ENCODE data around the gene FLNC.

The FLNC gene

DNA sequence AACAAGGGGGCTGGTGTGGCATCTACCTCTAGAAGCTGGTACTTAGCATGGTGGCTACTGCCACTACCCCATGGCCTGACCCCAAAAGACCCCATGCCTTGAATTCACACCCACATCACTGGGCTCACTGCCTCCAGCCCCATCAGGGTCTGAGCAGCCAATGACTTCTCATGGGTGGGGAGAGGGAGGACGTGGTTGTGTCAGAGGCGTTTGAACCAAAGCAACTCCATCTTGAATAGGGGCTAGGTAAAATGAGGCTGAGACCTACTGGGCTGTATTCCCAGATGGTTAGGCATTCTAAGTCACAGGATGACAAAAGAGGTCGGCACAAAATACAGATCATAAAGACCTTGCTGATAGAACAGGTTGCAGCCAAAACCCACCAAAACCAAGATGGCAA lies 65.1 kb downstream of the FLNC start:
- no peak for FAIRE-seq

DNA sequence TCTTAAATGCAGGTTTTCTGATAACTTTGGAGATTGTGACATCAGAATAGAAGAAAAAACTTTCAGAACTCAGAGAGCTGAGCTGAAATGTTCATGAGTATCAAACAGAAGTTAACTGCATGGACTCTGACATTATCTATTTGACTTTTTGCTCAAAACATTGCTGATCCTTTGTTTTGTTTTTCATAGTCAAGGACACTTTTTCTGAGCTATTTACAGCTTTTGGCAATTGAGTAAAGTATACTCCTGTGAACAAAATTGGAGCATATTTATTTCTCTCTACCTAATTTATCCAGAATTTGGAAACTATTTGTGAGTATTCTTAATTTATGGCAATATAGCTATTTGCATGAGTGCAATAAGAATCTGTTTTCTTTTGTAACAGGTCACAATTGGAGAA lies 69.2 kb downstream of the FLNC start:
- no peak for FAIRE-seq

DNA sequence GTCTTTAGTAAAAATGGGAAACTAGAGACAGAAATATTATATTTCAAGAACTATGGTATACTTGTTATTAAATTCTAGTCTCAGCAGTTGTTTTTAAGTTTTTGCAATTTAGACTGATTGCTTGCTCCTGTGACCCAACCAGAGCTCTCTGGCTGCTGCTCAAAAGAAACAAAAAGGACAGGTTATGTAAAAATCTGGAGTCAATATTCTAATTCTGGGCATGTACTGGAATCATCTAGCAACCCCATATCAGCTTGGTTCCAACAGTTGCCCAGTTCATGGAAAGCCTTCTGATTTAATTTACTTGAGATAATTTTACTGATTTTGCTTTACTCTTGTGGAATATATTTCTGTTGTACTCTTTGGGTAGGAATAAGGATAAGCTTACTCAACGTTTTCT lies 70.0 kb downstream of the FLNC start:
- no peak for FAIRE-seq

DNA sequence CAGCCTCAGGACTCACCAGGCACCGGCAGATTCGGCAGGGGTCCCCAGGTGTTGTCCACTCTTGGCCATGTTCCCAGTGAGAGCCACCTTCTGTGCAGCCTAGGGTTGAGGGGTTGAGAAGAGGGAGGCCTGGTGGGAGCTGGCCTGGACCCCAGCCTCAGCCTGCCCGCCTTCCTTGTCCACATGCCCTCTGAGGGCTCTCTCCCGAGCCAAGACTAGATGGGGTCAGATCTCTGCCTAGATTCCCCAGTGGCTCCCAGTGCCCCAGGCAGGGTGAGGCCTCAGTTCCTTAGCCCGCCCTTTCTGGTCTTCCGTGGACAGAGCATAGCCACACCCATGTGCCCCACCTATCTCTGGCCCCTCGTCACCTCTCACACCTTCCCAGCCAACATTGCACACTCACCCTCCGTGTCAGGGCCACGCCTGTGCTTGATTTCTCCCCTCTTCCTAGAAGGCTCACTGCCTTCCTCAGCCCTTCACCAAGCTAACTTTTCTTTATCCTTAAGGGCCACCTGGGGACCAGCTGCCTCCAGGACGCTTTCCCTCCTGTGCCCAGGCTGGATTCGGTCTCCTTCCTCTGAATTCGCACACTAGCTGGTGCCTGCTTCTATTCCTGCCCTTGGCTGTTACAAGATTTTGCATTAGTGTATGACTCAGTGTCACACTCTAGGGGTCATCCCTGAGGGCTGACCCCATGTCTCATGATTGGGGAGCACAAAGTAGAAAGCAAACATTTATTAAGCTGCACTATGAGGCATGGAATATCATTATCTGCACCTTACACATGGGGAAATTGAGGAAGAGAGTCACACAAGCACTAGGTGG lies 72.8 kb downstream of the FLNC start:
- FAIRE-seq: no peak

DNA sequence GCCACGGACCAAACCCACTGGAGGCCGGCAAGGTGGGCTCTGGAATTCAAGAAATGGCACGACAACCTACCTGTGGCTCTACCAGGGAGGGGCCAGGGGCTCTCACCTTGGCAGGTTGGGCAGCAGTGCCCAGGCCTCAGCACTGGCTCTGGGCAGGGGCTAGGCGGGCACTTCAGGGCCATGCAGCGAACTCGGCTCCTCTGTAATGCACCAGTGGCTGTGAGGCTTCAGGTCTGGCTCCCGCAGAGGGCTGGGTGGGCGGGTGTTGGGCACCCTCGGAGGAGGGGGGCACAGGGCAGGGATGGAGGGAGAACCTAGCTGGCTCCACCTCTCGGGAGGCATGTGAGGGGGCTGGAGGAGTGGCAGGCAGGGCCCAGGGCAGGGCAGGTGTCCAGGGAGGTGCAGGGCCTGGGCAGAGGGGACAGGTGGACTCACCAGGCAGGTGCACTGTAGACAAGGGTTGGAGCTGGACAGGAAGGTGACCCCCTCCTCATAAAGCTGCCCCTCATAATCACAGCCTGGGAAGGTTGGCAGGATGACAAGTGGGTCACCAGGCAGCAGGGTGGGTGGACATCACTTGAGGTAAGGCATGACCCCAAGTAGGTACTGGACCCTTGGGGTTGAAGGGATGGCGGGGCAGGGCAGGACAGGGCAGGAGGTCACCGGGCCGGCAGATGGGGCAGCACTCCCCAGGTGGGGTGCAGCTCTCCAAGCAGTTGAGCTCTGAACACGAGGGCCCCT lies 73.6 kb downstream of the FLNC start:
- no peak for FAIRE-seq

DNA sequence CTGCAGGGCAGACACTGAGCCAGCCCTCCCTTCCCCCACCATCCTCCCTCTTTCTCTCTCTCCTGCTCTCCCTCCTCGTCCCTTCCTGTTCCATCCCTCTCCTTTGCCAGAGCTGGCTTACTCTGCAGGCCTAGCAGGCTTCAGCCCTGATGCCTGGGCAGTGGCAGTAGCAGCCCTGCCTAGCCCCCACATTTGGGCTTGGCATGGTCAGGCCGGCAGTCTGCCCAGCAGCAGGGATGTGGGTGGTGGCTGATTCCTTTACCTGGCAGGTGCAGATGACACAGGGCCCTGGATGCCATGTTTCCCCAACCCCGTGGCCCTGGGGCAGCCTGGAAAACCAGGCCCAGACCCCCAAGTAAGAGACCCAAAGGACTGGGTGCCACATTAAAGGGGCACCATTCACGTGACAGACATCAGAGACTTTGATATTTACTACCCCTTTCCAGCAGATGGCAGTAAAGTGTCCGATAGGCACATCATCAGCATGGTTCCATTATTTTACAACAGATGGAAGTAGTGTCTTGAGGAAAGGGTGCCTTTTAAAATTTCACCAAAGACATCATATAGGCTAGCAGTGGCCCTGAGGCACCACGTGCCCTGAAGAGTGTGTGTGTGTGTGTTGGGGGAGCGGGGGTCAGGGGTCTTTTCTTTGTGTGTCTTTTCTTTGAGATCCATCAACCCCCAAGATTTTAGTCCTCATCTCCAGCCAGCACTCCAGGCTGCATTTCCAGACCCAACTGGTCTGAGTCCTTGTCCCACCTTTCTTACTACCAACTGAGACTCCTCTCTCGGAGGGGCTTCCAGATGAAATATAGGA lies 74.4 kb downstream of the FLNC start:
- FAIRE-seq: no peak

DNA sequence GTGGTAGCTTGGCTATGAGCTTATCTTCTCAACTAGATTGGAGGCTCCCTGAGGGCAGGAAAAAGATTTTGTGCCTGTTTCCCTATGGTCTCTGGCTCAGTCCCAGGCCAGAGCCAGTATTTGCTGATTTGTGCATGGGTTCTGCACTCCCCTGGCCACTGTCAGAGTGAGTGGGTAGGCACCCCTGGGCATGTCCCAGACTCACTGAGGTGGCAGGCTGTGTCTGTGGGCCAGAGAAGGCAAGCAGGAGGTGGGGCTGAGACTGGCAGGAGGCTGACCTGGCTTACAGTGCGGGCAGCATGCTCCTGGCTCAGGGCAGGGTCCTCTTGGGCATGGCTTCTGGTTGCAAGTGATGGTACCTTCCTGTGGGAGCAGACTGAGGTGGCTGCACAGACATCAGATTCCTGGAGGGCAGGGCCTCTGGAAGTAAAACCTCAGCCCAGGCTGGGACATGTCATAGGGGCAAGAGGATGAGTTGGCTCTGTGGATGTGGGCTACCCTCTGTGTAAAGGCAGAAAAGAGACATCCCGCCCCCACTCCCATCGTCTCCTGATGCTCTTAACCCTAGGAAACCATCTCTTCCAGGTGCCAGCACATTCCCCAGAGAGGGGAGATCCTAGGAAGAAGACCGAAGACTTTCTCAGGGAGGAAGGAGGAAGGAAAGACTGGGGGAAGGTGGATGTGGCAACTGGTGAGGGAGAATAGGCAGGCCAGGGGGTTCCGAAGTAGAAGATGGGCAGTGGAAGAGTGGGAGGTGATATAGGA lies 76.0 kb downstream of the FLNC start:
- no peak for FAIRE-seq

DNA sequence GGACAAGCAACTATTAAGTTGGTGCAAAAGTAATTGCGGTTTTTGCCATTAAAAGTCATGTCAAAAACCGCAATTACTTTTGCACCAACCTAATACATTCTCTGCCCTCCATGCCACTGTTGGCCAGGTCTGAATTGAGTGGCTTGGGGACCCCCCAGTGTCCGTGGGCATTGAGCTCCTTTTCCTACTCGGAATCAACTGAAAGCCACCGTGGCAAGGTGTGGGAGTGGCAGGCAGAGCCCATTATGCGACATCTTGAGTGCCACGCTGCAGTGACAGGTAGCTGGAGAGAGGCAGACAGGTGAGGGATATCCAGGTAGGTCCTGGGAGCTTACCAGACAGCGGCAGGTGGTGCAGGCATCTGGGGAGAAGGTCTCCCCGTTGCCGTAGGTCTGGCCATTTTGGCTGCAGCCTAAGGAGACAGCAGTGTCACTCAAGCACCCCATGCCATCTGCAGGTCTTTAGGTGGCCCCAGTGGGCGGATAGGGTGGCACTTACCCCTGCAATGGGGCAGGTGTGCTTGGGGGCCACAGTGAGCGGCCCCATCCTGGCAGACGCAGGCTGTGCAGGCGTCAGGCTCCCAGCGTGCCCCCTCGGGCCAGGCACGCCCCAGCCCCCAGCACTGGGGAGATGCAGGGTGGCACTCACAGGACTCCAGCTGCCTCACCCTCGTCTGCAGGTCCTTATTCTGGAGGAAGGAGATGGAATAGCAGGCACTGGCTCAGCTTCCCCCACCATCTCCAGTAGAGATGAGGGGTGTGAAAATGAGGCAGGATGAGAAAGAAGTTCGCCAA lies 76.8 kb downstream of the FLNC start:
- FAIRE-seq: no peak

All from endometrium (tissue), 2 donors.